Measurements from ENCODE around the gene ALPK3.

The ALPK3 gene

DNA sequence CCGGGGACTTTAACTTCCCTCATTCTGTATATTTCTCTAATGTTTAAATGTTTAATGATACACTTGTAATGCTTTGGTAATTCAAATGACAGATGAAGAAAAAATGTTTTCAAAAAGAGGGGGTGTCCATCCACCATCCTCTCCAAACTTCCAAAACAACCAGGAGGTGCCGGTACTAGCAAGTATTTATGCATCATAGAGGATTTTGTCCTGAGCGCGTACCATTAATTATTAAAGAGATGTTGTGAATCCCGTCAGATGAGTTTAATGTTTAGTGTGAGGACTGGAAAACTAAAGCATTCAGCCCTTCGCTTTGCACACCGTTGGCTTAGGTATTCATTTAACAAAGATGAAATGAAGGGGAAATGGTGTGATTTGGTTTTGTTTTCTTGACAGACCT, 68.6 kb downstream of the ALPK3 start:
- DNase-seq (ENCODE audit: low spot score): no peak
- in situ Hi-C loops (cut with MboI; ENCODE audit: low pct_unique_long_range_greater_than_20kb, low sequenced_read_pairs, unreplicated experiment): no loop called here

DNA sequence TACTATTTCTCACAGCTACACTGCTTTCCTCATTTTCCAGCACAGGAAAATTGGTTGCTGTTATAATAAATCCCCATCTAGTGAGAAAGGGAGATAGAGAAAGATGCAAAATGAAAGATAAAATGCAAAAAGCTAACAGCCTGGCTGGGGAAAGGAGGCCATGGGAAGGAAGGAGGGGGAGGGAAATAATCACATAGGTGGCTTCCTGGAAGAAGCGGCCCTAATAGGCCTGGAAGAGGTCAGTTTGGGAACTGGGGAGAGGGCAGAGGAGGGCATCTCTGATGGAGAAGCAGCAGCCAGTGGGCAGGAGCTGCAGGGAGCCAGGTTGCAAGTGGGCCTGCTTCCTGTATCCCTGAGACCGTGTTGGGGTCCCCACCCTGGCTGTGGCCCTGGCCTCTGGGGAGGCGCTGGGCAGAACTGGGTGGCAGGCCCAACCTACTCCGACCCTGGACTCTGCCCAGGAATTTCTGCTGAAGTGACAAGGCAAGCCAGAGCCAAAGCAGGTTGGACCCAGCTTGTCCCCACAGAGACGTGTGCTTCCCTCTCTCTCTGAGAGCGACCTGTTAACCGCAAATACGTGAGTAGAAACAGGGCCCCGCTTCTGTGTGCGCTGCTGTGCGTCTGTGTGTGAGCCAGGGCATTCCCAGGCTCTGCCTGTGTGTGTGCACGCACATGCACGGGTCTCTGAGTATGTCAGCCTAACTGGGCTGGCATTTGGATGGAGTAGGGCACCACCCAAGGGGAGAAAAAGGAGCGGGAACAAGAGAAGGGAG, 69.2 kb downstream of the ALPK3 start:
- TF ChIP-seq, protein P1, sequence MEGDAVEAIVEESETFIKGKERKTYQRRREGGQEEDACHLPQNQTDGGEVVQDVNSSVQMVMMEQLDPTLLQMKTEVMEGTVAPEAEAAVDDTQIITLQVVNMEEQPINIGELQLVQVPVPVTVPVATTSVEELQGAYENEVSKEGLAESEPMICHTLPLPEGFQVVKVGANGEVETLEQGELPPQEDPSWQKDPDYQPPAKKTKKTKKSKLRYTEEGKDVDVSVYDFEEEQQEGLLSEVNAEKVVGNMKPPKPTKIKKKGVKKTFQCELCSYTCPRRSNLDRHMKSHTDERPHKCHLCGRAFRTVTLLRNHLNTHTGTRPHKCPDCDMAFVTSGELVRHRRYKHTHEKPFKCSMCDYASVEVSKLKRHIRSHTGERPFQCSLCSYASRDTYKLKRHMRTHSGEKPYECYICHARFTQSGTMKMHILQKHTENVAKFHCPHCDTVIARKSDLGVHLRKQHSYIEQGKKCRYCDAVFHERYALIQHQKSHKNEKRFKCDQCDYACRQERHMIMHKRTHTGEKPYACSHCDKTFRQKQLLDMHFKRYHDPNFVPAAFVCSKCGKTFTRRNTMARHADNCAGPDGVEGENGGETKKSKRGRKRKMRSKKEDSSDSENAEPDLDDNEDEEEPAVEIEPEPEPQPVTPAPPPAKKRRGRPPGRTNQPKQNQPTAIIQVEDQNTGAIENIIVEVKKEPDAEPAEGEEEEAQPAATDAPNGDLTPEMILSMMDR (IDR thresholded peaks at IDR 0.05; ENCODE audit: extremely low read depth, insufficient read depth, missing control alignments): no peak
- in situ Hi-C loops (cut with MboI; ENCODE audit: low pct_unique_long_range_greater_than_20kb, low sequenced_read_pairs, unreplicated experiment): no loop called here
- no peak for DNase-seq (ENCODE audit: low spot score)

More for the DNA sequence above, 68.6 kb downstream of the ALPK3 start:
- TF ChIP-seq, protein P1 (IDR thresholded peaks at IDR 0.05; ENCODE audit: extremely low read depth, insufficient read depth, missing control alignments): no peak

DNA sequence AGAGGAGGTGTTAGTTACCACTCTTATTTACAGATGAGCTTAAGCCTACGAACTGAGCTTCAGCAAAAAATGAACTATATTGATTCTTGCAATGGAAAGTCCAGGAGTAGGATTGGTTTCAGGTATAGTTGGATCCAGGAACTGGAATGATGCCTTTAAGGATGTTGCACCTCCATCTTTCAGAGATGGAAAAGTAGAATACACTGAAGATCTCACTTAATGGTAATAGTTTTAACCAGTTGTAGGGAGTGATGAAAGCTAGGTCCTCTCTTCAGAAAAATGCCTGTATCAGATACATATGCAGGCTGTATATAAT, 69.8 kb downstream of the ALPK3 start:
- DNase-seq (ENCODE audit: low spot score): no peak
- TF ChIP-seq, protein P1 (IDR thresholded peaks at IDR 0.05; ENCODE audit: extremely low read depth, insufficient read depth, missing control alignments): no peak
- in situ Hi-C loops (cut with MboI; ENCODE audit: low pct_unique_long_range_greater_than_20kb, low sequenced_read_pairs, unreplicated experiment): no loop called here

DNA sequence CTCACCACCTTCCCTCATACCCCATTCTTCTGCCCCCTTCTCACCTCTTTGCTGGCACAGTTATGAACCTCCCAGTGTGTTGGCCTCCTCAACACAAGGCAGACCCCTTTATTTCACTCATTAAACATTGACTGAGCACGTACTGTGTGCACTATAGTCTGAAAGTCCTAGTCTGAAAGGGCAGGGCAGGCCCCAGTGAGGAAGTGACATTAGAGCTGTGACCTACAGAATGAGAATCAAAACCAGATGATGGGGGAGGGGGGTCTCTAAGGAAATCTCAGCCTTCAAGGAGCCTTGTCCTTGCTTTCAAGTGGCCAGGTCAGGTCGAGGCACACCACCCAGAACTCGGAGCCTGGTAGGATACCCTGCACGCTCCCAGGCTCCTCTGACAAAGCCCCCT, 70.8 kb downstream of the ALPK3 start:
- TF ChIP-seq, protein P1 (IDR thresholded peaks at IDR 0.05; ENCODE audit: extremely low read depth, insufficient read depth, missing control alignments): no peak
- DNase-seq (ENCODE audit: low spot score): peak; percentile 44
- in situ Hi-C loops (cut with MboI; ENCODE audit: low pct_unique_long_range_greater_than_20kb, low sequenced_read_pairs, unreplicated experiment): no loop called here

DNA sequence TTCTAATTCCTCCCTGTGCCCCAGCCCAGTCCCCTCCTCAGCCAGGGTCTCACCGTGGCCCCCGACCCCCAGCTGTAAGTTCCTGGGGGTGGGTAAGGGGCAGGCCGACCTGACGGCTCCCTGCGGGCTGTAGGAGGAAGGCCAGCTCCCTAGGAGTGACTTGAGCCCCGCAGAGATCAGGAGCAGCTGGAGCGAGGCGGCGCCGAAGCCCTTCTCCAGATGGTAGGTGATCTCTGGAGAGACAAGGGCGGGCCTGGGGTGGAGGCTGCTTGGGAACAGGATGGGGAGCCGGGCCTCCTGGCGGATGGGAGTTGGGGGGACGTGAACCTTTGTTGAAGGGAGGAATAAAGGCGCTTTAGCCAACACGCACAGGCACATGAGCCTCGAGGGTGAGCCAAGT, 71.5 kb downstream of the ALPK3 start:
- in situ Hi-C loops (cut with MboI; ENCODE audit: low pct_unique_long_range_greater_than_20kb, low sequenced_read_pairs, unreplicated experiment): no loop called here
- DNase-seq (ENCODE audit: low spot score): no peak
- TF ChIP-seq, protein P1 (IDR thresholded peaks at IDR 0.05; ENCODE audit: extremely low read depth, insufficient read depth, missing control alignments): no peak

DNA sequence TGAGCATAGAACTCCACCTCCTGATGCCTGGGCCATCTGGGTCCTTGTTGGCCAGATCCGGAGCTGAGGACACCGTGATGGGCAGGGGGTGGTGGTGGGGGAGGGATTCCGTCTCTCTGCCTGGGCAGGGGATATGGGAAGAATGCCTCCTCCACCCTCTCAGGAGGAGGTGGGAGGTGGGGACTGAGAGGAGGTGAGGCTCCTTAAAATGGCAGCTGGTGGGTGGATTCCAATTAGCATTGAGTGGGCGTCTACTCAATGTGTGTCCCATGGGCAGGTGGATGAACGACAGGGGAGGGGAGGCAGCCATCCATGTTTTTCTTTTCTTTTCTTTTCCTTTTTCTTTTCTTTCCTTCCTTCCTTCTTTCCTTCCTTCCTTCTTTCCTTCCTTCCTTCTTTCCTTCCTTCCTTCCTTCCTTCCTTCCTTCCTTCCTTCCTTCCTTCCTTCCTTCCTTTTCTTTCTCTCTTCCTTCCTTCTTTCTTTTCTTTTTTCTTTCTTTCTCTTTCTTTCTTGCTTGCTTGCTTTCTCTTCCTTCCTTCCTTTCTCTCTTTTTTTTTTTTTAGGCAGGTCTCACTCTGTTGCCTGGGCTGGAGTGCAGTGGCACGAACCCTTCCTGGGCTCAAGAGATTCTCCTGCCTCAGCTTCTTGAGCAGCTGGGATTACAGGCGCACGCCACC, 72.3 kb downstream of the ALPK3 start:
- TF ChIP-seq, protein P1 (IDR thresholded peaks at IDR 0.05; ENCODE audit: extremely low read depth, insufficient read depth, missing control alignments): no peak
- no peak for DNase-seq (ENCODE audit: low spot score)
- in situ Hi-C loops (cut with MboI; ENCODE audit: low pct_unique_long_range_greater_than_20kb, low sequenced_read_pairs, unreplicated experiment): no loop called here
